IPS-18a (cell line): ENCODE measurements around the gene BEST4.
"Not testable (repeated sequence)": the region's sequence is repeated elsewhere in the genome, so short reads cannot be mapped to it uniquely, and the experiment has no call there.

Experiments
- H3K27ac ChIP-seq: one replicate; pipeline ENCODE4 v1.5.1; 2013; ENCODE audit warnings: low read length
- H3K27me3 ChIP-seq: one replicate; pipeline ENCODE4 v1.6.1; 2013; ENCODE audit warnings: mild to moderate bottlenecking, low read length; ENCODE audit not compliant: control insufficient read depth, insufficient read depth
- H3K36me3 ChIP-seq: one replicate; pipeline ENCODE4 v1.6.1; 2013; ENCODE audit warnings: low read depth, low read length; ENCODE audit not compliant: control insufficient read depth
- H3K4me1 ChIP-seq: one replicate; pipeline ENCODE4 v1.6.1; 2013; ENCODE audit warnings: low read depth, low read length; ENCODE audit not compliant: control insufficient read depth
- H3K4me3 ChIP-seq: one replicate; pipeline ENCODE4 v1.5.1; 2013; ENCODE audit warnings: low read length
- H3K9ac ChIP-seq: one replicate; pipeline ENCODE4 v1.6.1; 2013; ENCODE audit warnings: mild to moderate bottlenecking, low read length, moderate library complexity
- H3K9me3 ChIP-seq: one replicate; pipeline ENCODE4 v1.6.1; 2013; ENCODE audit warnings: low read depth, low read length; ENCODE audit not compliant: control insufficient read depth

BEST4 gene

DNA sequence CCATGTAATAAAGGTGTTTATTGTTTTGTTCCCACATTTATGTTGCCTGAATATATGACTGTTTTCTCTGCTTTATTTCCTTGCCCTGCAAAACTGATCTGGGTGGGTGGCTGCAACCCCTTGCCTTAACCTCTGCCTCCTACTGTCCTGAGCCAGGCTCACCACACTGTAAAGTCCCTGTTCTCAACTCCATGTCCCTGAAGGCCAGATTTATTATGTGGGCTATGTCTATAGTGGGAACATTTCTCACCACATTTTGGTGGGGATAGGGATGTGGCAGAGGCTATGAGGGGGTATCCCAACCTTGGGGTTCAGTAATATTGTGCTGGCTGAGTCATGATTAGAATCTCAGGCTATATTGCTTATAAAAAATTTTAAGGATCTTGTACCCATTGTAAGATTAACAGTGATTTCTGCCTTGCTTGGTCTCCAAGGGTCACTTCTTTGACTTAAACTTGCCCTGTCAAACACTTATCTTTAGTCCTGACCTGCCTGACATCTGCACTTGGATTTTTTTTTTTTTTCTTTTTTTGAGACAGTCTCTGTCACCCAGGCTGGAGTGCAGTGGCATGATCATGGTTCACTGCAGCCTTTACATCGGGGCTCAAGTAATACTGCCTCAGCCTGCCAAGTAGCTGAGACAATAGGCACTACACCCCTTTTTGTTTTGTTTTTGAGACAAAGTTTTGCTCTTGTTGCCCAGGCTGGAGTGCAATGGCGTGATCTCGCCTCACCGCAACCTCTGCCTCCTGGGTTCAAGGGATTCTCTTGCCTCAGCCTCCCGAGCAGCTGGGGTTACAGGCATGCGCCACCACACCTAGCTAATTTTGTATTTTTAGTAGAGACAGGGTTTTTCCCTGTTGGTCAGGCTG, 9.0 kb downstream of the BEST4 start:
- Histone ChIP-seq H3K9me3 (no peaks in the 10 kb centered on the region), H3K36me3 (peaks cover 36% of the 10 kb centered on the region), H3K27me3 (no peaks in the 10 kb centered on the region), H3K4me1 (peaks cover 8% of the 10 kb centered on the region), H3K4me3 (no peak overlapping the region), H3K9ac (no peak overlapping the region), H3K27ac (no peak overlapping the region)

DNA sequence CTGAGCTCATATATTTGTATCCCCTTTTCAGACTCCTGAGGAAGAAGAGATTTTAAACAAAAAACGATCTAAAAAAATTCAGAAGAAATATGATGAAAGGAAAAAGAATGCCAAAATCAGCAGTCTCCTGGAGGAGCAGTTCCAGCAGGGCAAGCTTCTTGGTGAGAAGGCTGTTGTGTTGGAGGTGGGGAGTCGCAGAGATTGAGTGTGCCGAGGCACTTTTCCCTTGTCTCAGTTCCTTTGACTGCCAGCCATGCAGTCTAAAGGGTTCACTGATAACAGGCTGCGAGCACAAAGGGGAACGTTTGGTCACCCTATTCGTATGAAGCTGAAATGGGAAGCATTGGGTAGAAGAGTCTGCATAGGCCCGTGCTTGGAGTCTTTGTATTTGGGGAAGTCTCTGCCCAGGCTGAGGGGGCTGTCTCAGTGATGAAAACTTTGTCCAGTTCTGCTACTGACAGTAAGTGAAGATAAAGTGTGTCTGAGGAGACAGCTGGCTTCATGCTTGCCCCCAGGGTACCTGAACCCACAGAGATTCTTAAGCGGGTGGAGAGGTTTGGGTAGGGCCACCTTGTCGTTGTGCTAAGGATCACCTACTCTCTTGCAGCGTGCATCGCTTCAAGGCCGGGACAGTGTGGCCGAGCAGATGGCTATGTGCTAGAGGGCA, 9.9 kb downstream of the BEST4 start:
- peak overlapping the region; percentile 98 for H3K4me3 ChIP-seq
- no peaks in the 10 kb centered on the region for H3K9me3 ChIP-seq
- H3K27ac ChIP-seq: no peak overlapping the region
- H3K36me3 ChIP-seq: peaks cover 36% of the 10 kb centered on the region
- no peak overlapping the region for H3K9ac ChIP-seq
- no peaks in the 10 kb centered on the region for H3K27me3 ChIP-seq
- H3K4me1 ChIP-seq: peaks cover 3% of the 10 kb centered on the region

DNA sequence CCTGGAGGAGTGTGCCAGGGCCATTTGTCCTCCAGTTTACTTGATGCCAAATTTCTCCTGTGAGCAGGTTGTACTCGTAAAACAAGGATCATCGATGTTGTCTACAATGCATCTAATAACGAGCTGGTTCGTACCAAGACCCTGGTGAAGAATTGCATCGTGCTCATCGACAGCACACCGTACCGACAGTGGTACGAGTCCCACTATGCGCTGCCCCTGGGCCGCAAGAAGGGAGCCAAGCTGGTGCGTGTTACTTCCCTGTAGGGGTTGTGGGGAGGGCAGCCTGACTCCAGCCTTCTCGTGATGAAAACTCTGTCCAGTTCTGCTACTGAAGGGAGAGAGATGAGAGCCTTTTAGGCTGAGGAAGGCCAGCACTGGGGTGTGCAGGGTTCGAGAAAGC, 10.4 kb downstream of the BEST4 start:
- H3K36me3 ChIP-seq: peaks cover 36% of the 10 kb centered on the region
- H3K27ac ChIP-seq: no peak overlapping the region

DNA sequence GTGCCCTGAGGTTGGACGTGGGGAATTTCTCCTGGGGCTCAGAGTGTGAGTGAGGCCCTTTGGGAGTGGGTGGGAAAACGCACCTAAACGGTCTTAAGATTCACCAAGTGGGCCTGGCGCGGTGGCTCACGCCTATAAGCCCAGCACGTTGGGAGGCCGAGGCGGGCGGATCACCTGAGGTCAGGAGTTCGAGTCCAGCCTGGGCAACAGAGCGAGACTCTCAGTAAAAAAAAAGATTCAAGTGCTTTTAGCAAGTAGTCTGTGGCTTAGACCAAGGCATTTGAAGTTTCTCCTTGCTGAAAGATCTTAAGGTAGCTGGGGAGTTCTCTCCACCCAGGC, 11.3 kb downstream of the BEST4 start:
- Histone ChIP-seq H3K9ac (peak overlapping the region; percentile 98), H3K27ac (no peak overlapping the region), H3K4me3 (peak overlapping the region; percentile 98), H3K36me3 (peaks cover 36% of the 10 kb centered on the region), H3K27me3 (no peaks in the 10 kb centered on the region), H3K9me3 (no peaks in the 10 kb centered on the region), H3K4me1 (peaks cover 3% of the 10 kb centered on the region)

More for the DNA sequence above, 10.4 kb downstream of the BEST4 start:
- Histone ChIP-seq H3K4me3 (peak overlapping the region; percentile 98), H3K4me1 (peaks cover 3% of the 10 kb centered on the region), H3K9ac (no peak overlapping the region), H3K9me3 (no peaks in the 10 kb centered on the region), H3K27me3 (no peaks in the 10 kb centered on the region)

DNA sequence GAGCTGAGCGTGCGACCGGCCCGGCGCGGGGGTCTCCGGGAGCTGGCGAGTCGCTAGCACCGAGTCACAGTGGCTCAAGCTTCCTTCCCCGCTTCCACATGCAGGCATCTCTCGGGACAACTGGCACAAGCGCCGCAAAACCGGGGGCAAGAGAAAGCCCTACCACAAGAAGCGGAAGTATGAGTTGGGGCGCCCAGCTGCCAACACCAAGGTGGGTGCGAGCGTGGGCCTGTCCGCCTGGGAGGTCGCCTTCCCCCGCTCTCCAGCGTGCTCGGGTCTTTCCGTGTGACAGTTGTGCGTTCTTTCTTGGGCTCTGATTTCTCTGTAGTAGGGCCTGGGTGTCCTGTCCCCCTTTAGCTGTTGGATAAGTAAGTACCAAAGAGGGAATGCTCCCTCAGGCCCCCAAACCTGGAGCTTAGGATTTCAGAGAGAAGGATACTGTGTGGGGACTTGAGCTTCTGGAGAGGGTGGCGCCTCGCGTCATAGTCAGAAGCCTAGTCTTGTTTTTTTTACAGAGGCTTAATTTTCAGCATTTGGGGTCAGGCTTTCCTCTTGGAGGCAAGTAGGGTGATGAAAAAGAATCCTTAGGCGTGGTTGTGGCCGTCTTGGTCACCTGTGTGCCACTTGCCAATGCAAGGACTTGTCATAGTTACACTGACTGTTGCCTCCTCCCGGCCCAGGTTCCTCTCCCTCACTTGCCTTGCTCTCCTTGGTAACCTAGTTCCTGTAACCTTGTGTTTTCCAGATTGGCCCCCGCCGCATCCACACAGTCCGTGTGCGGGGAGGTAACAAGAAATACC, 11.8 kb downstream of the BEST4 start:
- Histone ChIP-seq H3K27me3 (no peaks in the 10 kb centered on the region), H3K27ac (peak overlapping the region; percentile 72), H3K4me1 (peaks cover 3% of the 10 kb centered on the region), H3K9ac (peak overlapping the region; percentile 98), H3K9me3 (no peaks in the 10 kb centered on the region), H3K36me3 (peaks cover 36% of the 10 kb centered on the region), H3K4me3 (peak overlapping the region; percentile 98)

DNA sequence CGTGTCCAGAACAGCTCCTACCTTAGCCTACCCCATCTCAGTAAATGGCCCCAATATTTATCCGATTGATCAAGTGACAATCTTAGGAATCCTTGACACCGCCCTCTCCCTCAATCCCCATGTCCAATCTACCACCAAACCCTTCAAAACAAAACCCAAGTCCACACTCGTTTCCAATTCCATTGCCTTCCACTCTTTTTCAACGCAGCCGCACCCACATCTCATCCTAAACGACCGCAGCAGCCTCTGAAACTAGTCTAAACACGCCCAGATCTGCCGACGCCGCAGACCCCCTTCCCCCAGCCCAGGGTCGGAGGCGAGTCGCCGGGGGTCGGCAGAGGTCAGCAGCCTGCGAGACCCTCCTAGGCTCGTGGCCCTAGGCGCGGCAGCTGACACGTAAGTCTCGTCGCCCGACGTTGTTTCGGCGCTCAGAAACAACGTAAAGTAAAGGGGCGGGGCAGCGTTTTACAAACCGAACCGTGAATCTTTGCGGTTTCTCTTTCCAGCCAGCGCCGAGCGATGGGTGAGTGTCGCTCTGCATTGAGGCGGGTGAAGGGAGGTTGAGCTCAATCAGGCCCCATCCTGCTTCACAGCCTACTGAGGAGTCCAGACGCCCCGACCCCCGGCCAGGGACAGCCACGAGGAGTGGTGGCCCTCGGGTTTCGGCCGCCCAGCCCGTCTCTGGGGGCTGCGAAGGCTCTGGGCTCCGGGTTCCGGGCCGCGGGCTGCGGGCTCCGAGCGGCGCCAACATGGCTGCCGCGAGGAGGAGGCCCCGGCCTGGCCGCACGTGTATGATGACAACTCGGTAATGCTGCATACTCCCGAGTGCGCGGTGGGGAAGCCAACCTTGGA, 12.7 kb downstream of the BEST4 start, which contains the start of gene RPS8:
RPS8 (plus strand) TSS at position 463 of the 852 bp plus-strand sequence; CDS start at position 520, 57 bp downstream.
- H3K9me3 ChIP-seq: no peaks in the 10 kb centered on the region
- peak within 1 kb of the TSS; percentile 98 for H3K9ac ChIP-seq
- H3K4me1 ChIP-seq: peaks cover 3% of the 10 kb centered on the region
- peaks cover 36% of the 10 kb centered on the region for H3K36me3 ChIP-seq
- H3K27ac ChIP-seq: peak within 1 kb of the TSS; percentile 85
- peak within 1 kb of the TSS; percentile 98 for H3K4me3 ChIP-seq
- H3K27me3 ChIP-seq: no peaks in the 10 kb centered on the region

DNA sequence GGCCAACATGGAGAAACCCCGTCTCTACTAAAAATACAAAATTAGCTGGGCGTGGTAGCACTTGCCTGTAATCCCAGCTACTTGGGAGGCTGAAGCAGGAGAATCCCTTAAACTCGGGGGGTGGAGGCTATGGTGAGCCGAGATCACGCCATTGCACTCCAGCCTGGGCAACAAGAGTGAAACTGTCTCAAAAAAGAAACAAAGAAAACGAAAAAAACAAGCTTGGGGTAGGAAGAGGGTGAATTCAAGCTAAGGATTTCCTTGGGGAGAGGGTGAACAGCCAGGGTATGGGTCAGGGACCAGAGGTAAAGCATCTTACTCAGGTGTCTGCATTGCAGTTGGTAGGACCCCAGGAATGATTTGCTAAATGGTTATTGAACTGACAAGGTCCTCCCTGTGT, 21.5 kb downstream of the BEST4 start:
- H3K36me3 ChIP-seq: peaks cover 49% of the 10 kb centered on the region
- not testable (repeated sequence) for H3K4me1 ChIP-seq, H3K4me3 ChIP-seq, H3K9ac ChIP-seq, H3K27me3 ChIP-seq, H3K9me3 ChIP-seq, H3K27ac ChIP-seq

DNA sequence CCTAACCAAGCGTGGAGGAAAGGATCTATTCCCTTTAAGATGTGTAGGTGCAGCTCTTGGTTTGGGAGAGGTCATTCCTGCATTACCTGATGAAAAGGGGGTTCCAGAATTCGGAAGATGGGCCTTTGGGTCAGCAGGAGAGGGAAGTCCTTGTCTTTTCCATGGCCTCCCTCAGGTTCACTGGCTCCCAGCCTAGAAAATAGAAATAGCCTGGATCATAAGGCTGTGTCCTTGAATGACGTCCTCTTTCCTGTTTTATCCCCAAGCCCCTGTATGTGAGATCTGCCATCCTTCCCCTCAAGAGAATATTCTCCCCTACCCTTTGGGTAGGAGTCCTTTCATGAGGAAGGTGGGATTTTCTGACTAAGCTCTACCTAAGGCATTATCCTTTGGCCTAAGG, 27.1 kb downstream of the BEST4 start:
- Histone ChIP-seq H3K4me1 (no peaks in the 10 kb centered on the region), H3K27me3 (no peaks in the 10 kb centered on the region), H3K9me3 (no peaks in the 10 kb centered on the region), H3K27ac (no peak overlapping the region), H3K9ac (no peak overlapping the region), H3K36me3 (peaks cover 80% of the 10 kb centered on the region), H3K4me3 (no peak overlapping the region)

DNA sequence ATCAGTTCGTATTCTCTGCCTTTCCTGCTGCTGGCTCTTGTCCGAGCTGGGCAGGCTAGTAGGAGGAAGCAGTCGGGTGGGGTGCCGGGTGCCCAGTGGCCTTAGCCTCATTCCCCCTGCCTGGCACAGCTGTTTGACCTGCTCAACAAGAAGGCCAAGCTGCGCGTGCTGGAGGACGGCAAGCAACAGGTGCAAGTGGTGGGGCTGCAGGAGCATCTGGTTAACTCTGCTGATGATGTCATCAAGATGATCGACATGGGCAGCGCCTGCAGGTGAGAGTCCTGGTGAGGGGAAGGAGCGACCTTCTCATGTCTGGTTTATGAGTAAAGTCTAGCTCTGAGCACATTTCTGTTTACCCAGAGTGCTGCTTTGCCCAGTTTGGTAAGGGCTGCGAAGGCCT, 28.9 kb downstream of the BEST4 start:
- Histone ChIP-seq H3K9me3 (no peaks in the 10 kb centered on the region), H3K27me3 (no peaks in the 10 kb centered on the region), H3K4me1 (no peaks in the 10 kb centered on the region), H3K9ac (no peak overlapping the region), H3K27ac (no peak overlapping the region), H3K4me3 (no peak overlapping the region), H3K36me3 (peaks cover 92% of the 10 kb centered on the region)

DNA sequence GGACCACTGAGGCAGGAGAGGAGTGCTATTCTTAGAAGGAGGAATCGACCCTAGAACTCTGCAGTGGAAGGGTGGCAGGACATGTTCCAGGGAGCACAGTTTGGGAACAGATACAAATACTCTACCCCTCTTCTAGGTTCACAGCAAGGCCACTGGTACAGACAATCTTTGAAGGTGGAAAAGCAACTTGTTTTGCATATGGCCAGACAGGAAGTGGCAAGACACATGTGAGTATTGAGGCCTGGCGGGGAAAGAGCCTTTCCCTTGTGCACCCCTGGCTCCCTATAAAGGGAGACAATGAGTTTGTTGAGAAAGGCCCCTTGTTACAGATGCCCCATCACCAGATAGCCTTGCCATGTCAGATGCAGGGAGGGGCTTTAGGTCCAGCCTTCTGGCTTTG, 30.6 kb downstream of the BEST4 start:
- Histone ChIP-seq H3K9ac (no peak overlapping the region), H3K4me3 (no peak overlapping the region), H3K9me3 (no peaks in the 10 kb centered on the region), H3K4me1 (no peaks in the 10 kb centered on the region), H3K27me3 (no peaks in the 10 kb centered on the region), H3K36me3 (peaks cover 93% of the 10 kb centered on the region), H3K27ac (no peak overlapping the region)

DNA sequence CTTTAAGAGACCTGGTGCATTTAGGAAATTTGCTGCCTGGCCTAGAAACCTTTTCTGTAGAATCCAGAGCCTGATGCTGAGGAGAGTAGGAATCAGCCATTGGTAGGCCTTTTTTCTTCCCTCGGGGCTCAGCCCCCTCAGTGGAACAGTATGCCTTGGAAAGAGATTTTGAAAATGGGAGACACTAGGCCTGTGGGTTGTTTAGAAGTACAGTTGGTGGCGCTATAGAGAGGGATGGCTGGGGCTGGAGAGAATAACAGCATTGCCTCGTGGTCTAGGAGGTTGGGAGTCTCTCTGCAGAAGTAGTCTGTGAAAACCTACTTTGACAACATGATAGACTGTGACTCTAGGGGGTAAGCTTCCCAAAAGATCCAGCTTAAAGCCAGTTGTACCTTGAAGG, 40.1 kb downstream of the BEST4 start:
- Histone ChIP-seq H3K4me1 (no peaks in the 10 kb centered on the region), H3K36me3 (peaks cover 72% of the 10 kb centered on the region), H3K4me3 (no peak overlapping the region), H3K9ac (no peak overlapping the region), H3K9me3 (no peaks in the 10 kb centered on the region), H3K27me3 (no peaks in the 10 kb centered on the region), H3K27ac (no peak overlapping the region)
